BE2C (cell line): Measurements from ENCODE around the gene SOX15.

Source experiments
- DNase-seq: peaks from one replicate; pipeline ENCODE4 v3.0.0-alpha.2; 2020
- H3K27me3 ChIP-seq: fragments of 250-450 bp; sonication (Bioruptor Pico); 2 replicates; pipeline ENCODE4 v1.5.1; 2020; ENCODE audit warnings: mild to moderate bottlenecking
- H3K36me3 ChIP-seq: fragments of 250-450 bp; sonication (Bioruptor Pico); 2 replicates; pipeline ENCODE4 v1.5.1; 2020; ENCODE audit warnings: mild to moderate bottlenecking
- H3K4me1 ChIP-seq: fragments of 250-450 bp; sonication (Bioruptor Pico); 2 replicates; pipeline ENCODE4 v1.5.1; 2020
- H3K4me3 ChIP-seq: 2 replicates; pipeline ENCODE4 v1.5.1; 2011; ENCODE audit warnings: low read depth, low read length
- H3K9me3 ChIP-seq: fragments of 250-450 bp; sonication (Bioruptor Pico); 2 replicates; pipeline ENCODE4 v1.5.1; 2020
- TF ChIP-seq, protein P1 (sequence below): IDR thresholded peaks from 2 replicates; pipeline ENCODE4 v1.5.1; 2012; ENCODE audit warnings: mild to moderate bottlenecking, low read depth, low read length

Gene SOX15

DNA sequence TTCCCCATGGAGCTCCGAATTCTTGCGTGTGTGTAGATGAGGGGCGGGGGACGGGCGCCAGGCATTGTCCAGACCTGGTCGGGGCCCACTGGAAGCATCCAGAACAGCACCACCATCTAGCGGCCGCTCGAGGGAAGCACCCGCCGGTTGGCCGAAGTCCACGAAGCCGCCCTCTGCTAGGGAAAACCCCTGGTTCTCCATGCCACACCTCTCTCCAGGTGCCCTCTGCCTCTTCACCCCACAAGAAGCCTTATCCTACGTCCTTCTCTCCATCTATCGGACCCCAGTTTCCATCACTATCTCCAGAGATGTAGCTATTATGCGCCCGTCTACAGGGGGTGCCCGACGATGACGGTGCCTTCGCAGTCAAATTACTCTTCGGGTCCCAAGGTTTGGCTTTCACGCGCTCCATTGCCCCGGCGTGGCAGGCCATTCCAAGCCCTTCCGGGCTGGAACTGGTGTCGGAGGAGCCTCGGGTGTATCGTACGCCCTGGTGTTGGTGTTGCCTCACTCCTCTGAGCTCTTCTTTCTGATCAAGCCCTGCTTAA, 28.8 kb downstream of the SOX15 start:
- Histone ChIP-seq H3K9me3 (no peaks in the 10 kb centered on the region), H3K36me3 (peaks cover 11% of the 10 kb centered on the region), H3K4me1 (no peaks in the 10 kb centered on the region; the same call in 1 of the 2 replicates), H3K4me3 (peak overlapping the region; percentile 74), H3K27me3 (no peaks in the 10 kb centered on the region)
- DNase-seq = peak; percentile 82
- TF ChIP-seq, protein P1, sequence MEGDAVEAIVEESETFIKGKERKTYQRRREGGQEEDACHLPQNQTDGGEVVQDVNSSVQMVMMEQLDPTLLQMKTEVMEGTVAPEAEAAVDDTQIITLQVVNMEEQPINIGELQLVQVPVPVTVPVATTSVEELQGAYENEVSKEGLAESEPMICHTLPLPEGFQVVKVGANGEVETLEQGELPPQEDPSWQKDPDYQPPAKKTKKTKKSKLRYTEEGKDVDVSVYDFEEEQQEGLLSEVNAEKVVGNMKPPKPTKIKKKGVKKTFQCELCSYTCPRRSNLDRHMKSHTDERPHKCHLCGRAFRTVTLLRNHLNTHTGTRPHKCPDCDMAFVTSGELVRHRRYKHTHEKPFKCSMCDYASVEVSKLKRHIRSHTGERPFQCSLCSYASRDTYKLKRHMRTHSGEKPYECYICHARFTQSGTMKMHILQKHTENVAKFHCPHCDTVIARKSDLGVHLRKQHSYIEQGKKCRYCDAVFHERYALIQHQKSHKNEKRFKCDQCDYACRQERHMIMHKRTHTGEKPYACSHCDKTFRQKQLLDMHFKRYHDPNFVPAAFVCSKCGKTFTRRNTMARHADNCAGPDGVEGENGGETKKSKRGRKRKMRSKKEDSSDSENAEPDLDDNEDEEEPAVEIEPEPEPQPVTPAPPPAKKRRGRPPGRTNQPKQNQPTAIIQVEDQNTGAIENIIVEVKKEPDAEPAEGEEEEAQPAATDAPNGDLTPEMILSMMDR = peak; percentile 55

DNA sequence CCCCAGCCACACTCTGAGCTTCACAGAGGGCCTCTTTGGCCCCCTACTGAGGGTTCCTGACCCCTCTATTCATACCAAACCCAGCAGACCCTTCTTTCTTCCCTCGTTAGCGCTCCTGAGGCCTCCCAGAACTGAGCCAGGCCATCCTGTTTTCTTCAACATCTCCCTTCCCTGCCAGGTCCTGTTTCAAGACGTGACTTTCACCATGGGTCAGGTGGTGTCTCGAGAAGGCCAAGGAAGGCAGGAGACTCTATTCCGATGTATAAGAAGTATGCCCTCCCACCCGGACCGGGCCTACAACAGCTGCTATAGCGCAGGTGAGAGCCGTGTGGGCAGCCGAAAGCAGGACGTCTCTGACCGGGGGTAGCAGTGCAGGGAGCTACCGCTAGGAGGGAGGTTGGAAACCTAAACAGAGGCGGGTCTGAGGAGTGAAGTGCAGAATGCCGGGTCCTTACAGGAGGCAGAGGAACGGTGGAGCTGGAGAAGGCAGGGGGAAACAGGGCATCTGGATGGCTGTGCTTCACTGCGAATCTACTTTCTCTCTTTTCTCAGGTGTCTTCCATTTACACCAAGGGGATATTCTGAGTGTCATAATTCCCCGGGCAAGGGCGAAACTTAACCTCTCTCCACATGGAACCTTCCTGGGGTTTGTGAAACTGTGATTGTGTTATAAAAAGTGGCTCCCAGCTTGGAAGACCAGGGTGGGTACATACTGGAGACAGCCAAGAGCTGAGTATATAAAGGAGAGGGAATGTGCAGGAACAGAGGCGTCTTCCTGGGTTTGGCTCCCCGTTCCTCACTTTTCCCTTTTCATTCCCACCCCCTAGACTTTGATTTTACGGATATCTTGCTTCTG, 29.5 kb downstream of the SOX15 start:
- DNase-seq = no peak
- Histone ChIP-seq H3K36me3 (peaks cover 9% of the 10 kb centered on the region), H3K4me1 (no peaks in the 10 kb centered on the region; the same call in 1 of the 2 replicates), H3K9me3 (no peaks in the 10 kb centered on the region), H3K4me3 (no peak overlapping the region), H3K27me3 (no peaks in the 10 kb centered on the region)
- TF ChIP-seq, protein P1 = peak; percentile 14; the same call in 1 of the 2 replicates

DNA sequence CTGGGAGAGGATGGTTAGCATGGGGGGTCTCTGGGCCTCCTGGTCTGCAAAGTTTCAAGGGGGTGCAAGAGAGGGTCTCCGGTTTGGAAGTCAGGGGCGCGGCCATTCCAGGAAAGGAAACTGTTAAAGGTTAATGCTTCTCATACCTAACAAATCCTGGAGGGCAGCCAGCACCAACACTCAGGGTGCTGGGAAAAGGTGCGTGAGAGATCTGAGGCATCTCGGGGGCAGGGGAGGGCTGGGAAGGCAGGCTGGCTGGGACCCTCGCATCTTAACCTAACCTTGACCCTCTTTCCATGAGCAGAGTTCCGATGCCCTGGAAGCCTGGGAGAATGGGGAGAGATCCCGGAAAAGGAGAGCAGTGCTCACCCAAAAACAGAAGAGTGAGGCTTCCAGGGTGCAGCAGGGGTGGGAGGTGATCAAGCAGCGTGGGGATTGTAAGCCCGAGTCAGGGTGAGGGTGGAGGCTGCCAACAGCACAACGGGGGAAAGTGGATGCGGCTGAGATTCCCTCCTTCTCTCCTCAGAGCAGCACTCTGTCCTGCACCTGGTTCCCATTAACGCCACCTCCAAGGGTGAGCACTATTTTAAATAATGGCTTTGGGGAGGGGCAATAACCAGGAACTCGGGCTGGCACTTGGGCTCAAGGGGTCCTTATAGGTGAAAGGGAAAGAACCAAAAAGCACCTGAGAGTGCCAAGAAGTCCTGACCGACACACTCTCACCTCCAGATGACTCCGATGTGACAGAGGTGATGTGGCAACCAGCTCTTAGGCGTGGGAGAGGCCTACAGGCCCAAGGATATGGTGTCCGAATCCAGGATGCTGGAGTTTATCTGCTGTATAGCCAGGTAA, 30.3 kb downstream of the SOX15 start:
- TF ChIP-seq, protein P1 = no peak
- no peaks in the 10 kb centered on the region for H3K9me3 ChIP-seq
- DNase-seq = no peak
- H3K4me3 ChIP-seq = no peak overlapping the region
- H3K27me3 ChIP-seq = no peaks in the 10 kb centered on the region
- peaks cover 6% of the 10 kb centered on the region; the same call in 1 of the 2 replicates for H3K36me3 ChIP-seq
- no peaks in the 10 kb centered on the region; the same call in 1 of the 2 replicates for H3K4me1 ChIP-seq

DNA sequence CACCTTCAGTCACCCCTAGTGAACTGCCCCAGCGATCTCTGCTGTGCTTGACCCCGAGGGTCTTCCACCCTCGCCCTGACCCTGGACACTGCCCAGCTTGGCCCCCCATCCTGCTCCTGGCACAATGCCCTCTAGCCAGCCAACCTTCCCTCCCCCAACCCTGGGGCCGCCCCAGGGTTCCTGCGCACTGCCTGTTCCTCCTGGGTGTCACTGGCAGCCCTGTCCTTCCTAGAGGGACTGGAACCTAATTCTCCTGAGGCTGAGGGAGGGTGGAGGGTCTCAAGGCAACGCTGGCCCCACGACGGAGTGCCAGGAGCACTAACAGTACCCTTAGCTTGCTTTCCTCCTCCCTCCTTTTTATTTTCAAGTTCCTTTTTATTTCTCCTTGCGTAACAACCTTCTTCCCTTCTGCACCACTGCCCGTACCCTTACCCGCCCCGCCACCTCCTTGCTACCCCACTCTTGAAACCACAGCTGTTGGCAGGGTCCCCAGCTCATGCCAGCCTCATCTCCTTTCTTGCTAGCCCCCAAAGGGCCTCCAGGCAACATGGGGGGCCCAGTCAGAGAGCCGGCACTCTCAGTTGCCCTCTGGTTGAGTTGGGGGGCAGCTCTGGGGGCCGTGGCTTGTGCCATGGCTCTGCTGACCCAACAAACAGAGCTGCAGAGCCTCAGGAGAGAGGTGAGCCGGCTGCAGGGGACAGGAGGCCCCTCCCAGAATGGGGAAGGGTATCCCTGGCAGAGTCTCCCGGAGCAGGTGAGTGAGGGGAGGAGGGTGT, 31.2 kb downstream of the SOX15 start, which contains the start of gene TNFSF13:
TSS of gene TNFSF13 (plus strand) at position 207 of the 776 bp plus-strand sequence. CDS start at position 497, 290 bp downstream.
- no peaks in the 10 kb centered on the region; the same call in 1 of the 2 replicates for H3K4me1 ChIP-seq
- no peaks in the 10 kb centered on the region for H3K36me3 ChIP-seq
- TF ChIP-seq, protein P1 = no peak
- H3K4me3 ChIP-seq = no peak within 1 kb of the TSS
- H3K27me3 ChIP-seq = no peaks in the 10 kb centered on the region
- no peaks in the 10 kb centered on the region for H3K9me3 ChIP-seq
- no peak for DNase-seq

DNA sequence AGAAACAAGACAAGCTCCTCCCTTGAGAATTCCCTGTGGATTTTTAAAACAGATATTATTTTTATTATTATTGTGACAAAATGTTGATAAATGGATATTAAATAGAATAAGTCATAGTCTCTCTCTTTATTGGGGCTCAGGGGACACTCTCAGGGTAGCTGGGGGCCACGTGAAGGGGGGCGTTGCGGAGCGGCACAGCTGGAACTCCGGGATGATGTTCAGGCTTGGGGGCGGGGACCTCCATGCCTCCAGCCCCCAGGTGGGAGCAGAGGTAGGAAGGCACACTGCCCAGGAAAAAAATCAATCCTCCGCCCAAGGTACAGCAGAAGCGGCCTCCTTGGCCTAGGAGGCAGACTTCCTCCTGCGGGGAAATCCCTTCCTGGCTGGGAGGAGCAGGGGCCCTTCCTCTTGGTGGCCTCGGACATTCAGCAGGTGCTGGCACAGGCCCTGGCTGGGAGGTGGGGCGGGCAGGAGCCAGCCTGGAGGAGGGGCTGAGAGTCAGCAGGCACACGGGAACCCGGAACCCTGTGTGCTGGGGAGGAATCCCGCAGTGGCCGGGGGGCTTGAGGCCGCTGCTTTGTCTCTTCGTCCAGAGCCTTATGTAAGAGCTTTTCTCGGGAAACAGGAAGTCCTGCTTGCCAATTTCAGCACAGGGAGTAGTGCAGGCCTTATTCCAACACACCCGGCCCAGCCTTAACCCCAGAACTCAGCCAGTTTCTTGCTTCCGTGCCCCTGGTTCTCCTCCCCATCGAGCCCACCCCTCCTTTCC, 31.9 kb downstream of the SOX15 start:
- H3K9me3 ChIP-seq = no peaks in the 10 kb centered on the region
- TF ChIP-seq, protein P1 = no peak
- H3K27me3 ChIP-seq = no peaks in the 10 kb centered on the region
- DNase-seq = peak; percentile 38
- no peak overlapping the region for H3K4me3 ChIP-seq
- H3K4me1 ChIP-seq = no peaks in the 10 kb centered on the region; the same call in 1 of the 2 replicates
- H3K36me3 ChIP-seq = no peaks in the 10 kb centered on the region
